ENCODE measurements around the gene OR4F15. TPM values are rescaled to one million over a fixed set of nuclear protein-coding genes. Genes with fewer than 3 reads are reported as not detected.

The OR4F15 gene
- total RNA-seq, 1 experiment from 2014 or later = not detected

DNA sequence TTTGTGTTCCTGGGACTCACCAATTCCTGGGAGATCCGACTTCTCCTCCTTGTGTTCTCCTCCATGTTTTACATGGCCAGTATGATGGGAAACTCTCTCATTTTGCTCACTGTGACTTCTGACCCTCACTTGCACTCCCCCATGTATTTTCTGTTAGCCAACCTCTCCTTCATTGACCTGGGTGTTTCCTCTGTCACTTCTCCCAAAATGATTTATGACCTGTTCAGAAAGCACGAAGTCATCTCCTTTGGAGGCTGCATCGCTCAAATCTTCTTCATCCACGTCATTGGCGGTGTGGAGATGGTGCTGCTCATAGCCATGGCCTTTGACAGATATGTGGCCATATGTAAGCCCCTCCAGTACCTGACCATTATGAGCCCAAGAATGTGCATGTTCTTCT, 16.8 kb downstream of the OR4F15 start:
- TF ChIP-seq CEBPB (IDR thresholded peaks at IDR 0.05; ENCODE audit: low read depth) (no peak), SRF (IDR thresholded peaks at IDR 0.05; ENCODE audit: low read depth) (no peak), ZFX (IDR thresholded peaks at IDR 0.05) (no peak), POLR2A (IDR thresholded peaks at IDR 0.05; ENCODE audit: borderline replicate concordance, extremely low read depth, insufficient read depth, insufficient read length) (no peak), CTCF (IDR thresholded peaks at IDR 0.05 in 2 of 3, conservative IDR thresholded peaks at IDR 0.05 in 1 of 3; ENCODE audit: borderline replicate concordance in 1 of 3, insufficient read depth in 1 of 3, low read depth in 2 of 3, low read length in 2 of 3) (no peak), YY1 (IDR thresholded peaks at IDR 0.05; ENCODE audit: extremely low read depth, insufficient replicate concordance, low read depth, low read length) (no peak), JUND (IDR thresholded peaks at IDR 0.05) (no peak), EZH2 (IDR thresholded peaks at IDR 0.05) (no peak), TCF7L2 (IDR thresholded peaks at IDR 0.05; ENCODE audit: borderline replicate concordance, extremely low read depth, insufficient read depth, insufficient read length) (no peak), REST (IDR thresholded peaks at IDR 0.05; ENCODE audit: low read depth) (no peak), ZNF274 (IDR thresholded peaks at IDR 0.05; ENCODE audit: low read depth, low read length) (no peak), SP1 (IDR thresholded peaks at IDR 0.05; ENCODE audit: low read depth) (no peak), POLR2AphosphoS5 (IDR thresholded peaks at IDR 0.05; ENCODE audit: low read depth, low read length) (no peak), EZH2phosphoT487 (IDR thresholded peaks at IDR 0.05; ENCODE audit: borderline replicate concordance) (no peak), CBX3 (IDR thresholded peaks at IDR 0.05; ENCODE audit: low read depth) (no peak), SIN3A (IDR thresholded peaks at IDR 0.05; ENCODE audit: low read depth) (no peak)
- TF ChIP-seq, protein P1, sequence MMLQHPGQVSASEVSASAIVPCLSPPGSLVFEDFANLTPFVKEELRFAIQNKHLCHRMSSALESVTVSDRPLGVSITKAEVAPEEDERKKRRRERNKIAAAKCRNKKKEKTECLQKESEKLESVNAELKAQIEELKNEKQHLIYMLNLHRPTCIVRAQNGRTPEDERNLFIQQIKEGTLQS (IDR thresholded peaks at IDR 0.05) = no peak

More for the DNA sequence above, 16.8 kb downstream of the OR4F15 start:
- H3K4me2 ChIP-seq (ENCODE audit: low read length) = no peak overlapping the region
- no peak overlapping the region for H3K4me3 ChIP-seq (replicated peaks in 1 of 2; ENCODE audit: low read depth in 1 of 2, low read length in 2 of 2)
- CTCF ChIA-PET = no interaction called here
- no peak overlapping the region for H3K9ac ChIP-seq (ENCODE audit: low read length)
- DNase-seq (ENCODE audit: low read depth, low spot score) (no peak), ATAC-seq (no peak)
- no TSS peak for BruUV-seq (replicated peaks)
- no peaks in the 10 kb centered on the region for H3K9me3 ChIP-seq (ENCODE audit: control insufficient read depth in 1 of 2, insufficient read depth in 1 of 2, low read depth in 1 of 2, low read length in 2 of 2)
- RAD21 ChIA-PET (ENCODE audit: low non-redundant PET in 1 of 2, low total read pairs in 2 of 2, uncharacterized antibody in 2 of 2, unreplicated experiment in 2 of 2) = no interaction called here
- no peaks in the 10 kb centered on the region for H3K9me2 ChIP-seq (ENCODE audit: insufficient read depth)
- no peaks in the 10 kb centered on the region for H3K4me1 ChIP-seq (ENCODE audit: control insufficient read depth in 1 of 2, insufficient read depth in 2 of 2, low read length in 2 of 2)
- intact Hi-C loops (cut with micrococcal nuclease) = no loop called here
- H3K27me3 ChIP-seq (ENCODE audit: insufficient read depth, low read length) = peaks cover 27% of the 10 kb centered on the region
- no peaks in the 10 kb centered on the region for H3K79me2 ChIP-seq (ENCODE audit: insufficient read depth, low read length)
- H4K20me1 ChIP-seq (ENCODE audit: insufficient read depth) = no peaks in the 10 kb centered on the region
- H3K27ac ChIP-seq (ENCODE audit: low read depth, low read length) = no peak overlapping the region
- POLR2A ChIA-PET = no interaction called here
- H2AFZ ChIP-seq (ENCODE audit: low read depth, low read length, poor library complexity, severe bottlenecking) = no peak overlapping the region
- no peaks in the 10 kb centered on the region for H3K36me3 ChIP-seq (ENCODE audit: control insufficient read depth in 1 of 2, insufficient read depth in 2 of 2, low read length in 2 of 2)

All from HCT116 (cell line).